NCI-H1105 treated with DMSO at 0.1 percent for 48 hours (cell line): Measurements from ENCODE around the gene USF2.

Experiments used
- DNase-seq: peaks from one replicate; lab custom pipeline; 2025; lab: John Stamatoyannopoulos, UW

USF2 gene

DNA sequence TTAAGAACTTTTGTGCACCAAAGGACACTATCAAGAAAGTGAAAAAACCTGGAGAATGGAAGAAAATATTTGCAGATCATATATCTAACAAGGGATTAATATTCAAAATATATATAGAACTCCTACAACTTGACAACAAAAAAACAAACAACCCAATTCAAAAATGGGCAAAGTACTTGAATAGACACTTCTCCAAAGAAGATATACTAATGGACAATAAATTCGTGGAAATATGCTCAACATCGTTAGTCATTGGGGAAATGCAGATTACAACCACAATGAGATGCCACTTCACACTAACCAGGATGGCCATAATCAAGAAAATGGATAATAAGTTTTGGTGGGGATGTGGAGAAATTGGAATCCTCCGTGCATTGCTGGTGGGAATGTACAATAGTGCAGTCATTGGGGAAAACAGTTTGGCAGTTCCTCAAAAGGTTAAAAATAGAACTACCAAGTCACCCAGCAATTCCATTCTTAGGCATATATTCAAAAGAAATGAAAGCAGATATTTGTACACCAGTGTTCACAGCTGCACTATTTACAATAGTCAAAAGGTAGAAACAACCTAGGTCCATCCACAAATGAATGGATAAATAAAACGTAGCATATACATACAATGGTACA, 22.2 kb upstream of the USF2 start:
- no peak for DNase-seq

DNA sequence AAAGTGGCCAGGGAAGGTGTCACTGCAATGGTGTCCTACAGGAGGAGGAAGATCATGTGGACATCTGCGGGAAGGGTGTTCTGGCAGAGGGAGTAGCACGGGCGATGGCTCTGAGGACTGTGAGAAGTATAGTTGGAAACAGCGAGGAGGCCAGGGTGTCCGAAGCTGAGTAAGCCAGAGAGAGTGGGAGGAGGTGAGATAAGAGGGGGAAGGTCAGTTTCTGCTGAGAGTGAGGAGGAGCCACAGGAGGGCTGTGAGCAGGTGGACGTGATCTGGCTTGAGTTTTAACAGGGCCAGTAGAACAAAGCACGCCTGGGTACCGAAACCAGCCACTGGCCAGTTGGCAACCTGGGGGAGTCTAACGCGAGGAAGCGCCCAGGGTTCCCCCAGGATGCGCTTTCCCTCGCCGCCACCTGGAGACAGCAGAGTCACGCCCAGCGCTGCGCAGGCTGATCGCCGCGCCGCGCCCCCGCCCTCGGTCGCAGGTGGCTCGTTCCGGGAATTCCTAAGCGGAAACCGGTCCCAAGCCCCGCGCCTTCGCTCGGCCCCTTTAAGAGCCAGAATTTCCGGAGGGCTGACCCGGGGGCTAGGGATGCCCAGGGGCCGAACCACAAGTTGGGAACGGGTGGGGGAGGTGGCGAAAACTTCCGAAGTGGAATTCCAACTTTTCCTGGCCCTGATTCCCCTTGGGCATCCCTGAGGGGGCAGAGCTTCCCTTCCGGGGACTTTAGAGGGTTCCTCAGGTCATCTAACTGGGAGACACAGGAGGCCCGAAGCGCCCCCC, 21.0 kb upstream of the USF2 start:
- DNase-seq: peak; percentile 84

DNA sequence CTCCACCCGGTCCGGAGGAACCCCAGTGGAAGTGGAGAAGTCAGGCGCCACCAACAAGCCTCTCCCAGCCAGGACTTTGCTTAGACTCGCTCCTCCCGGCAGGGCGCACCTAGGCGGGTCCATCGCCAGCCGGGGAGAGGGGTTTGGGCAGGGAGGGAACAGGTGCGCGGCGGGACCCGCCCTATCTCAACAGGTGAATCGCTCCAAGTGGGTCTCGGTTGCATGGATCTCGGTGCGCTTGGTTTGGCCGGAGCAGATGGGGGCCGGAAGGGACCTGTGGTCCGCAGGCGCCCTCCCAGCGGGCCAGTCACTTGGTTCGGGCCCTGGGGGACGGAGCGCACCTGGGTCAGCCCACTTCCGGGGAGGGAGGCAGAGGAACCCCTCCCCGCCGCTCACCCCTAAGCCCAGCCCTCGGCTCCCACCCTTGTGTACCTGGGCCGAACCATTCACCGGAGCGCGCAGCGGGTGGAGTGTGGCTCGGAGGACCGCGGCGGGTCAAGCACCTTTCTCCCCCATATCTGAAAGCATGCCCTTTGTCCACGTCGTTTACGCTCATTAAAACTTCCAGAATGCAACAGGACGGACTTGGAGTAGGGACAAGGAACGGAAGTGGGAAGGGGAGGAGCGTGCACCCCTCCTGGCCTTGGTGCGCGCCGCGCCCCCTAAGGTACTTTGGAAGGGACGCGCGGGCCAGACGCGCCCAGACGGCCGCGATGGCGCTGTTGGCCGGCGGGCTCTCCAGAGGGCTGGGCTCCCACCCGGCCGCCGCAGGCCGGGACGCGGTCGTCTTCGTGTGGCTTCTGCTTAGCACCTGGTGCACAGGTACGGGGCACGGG, 20.2 kb upstream of the USF2 start, which contains the start of gene LSR:
TSS of gene LSR (plus strand) at position 693 of the 836 bp plus-strand sequence. CDS start at position 714, 21 bp downstream.
- peak; percentile 92 for DNase-seq

DNA sequence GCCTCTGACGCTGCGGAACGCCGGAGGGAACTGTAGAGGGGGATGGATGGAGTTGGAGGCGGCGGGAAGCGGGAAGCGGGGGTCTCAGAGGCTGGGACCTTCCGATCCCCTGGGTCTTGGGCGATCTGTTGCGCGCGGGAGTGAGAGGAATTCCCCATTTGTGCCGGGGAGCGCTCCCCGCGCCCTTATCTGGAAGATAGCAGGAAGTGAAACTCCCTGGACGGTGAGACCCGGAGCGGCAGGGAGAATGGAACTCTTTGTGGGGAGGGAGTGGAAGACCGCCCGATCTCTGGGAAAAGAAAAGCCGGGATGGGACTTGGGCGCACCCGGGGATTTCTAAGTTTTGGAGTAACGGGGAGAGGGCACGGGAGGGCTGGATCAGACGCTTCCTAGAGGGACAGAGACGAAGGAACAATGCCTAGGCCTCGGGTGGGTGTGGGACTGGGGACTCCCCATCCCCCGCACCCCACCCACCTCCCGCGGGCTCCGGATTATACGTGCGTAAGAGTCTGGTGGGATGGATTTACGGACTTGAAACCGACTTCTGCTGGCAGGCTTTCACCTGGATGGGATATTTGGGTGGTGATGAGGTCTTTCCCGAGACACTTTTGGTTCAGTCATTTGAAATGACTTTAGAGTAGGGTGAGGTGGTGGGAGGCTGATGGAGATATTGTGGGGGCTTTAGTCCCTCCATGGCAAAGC, 19.5 kb upstream of the USF2 start:
- no peak for DNase-seq

DNA sequence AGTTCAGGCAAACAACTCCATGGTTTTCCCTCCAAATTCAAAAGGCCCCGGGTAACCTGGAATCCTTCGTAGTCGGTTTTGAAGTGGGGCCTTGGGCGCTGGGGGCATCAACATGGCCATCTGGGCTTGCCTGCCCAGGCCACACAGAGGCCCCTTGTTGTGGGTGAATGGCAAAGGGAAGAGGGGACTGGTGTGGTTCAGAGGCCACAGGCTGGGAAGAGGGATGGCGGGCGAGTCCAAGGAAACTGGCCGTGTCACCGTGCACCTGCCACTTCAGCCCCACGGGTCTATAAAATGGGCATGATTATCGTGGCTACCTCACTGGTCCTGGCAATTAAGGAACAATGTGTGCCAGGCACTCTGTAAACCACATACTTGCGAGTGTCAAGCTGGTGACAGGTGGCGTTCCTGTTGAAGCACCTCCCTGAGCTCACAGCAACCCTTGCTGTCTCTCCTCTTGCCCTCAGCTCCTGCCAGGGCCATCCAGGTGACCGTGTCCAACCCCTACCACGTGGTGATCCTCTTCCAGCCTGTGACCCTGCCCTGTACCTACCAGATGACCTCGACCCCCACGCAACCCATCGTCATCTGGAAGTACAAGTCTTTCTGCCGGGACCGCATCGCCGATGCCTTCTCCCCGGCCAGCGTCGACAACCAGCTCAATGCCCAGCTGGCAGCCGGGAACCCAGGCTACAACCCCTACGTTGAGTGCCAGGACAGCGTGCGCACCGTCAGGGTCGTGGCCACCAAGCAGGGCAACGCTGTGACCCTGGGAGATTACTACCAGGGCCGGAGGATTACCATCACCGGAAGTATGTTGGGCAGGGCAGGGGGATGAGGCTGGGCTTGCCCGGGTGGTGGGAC, 18.7 kb upstream of the USF2 start:
- DNase-seq: no peak

DNA sequence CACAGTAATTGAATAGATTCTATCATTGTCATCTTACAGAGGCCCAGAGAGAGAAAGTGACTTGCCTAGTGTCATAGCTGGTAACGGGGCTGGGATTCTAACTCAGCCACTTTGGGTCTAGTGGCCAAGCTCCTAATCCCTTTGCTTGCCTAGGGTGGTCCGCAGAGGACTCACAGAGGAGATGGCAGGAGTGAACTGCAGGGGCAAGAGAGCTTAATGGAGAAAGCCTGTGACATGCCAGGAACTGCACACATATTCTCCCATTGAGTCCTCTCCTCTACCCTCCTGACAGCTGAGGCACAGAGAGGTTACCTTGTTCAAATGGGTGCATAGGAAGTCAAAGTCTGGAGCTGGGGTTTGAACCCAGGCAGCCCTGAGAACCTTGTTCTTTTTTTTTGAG, 17.3 kb upstream of the USF2 start:
- no peak for DNase-seq

DNA sequence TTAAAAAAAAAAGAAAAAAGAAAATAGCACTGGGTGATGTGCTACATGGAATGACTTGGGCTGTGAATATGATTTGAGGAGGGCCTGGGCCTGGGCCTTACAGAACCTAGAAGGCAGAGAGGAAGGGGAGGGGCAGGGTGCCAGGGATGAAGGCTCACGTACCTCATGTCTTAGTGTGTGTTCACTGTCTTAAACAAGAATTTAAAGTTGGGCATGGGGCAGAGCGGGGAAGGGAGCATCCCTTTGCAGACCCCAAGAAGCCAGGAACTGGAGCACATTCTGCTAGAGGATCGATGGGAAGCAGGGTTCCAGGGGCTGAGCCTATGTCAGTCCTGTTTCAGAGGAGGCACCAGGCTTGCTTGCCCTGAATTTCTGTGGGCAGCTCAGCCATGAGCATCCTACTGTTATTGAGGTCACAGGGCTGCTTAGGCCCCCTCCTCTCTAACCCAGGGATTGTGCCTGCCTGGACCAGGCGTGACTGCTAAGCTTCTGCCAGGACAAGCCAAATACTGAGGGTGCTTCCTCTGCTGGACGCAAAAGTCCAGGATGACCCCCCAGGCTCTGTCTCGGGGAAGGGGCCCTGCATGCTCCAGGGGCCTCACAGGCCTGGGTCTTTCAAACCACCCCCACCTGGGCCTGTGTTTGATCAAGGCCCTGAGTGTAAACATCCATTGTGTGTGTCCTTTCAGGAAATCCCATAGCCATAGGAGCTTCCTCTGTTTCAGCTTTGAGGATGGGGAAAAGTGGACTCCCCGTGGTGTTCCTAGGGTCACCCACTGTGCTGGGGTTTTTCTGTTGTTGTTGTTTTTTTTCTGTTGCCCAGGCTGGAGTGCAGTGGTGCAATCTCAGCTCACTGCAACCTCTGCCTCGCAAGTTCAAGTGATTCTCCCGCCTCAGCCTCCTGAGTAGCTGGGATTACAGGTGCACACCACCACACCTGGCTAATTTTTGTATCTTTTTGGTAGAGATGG, 15.2 kb upstream of the USF2 start:
- no peak for DNase-seq

DNA sequence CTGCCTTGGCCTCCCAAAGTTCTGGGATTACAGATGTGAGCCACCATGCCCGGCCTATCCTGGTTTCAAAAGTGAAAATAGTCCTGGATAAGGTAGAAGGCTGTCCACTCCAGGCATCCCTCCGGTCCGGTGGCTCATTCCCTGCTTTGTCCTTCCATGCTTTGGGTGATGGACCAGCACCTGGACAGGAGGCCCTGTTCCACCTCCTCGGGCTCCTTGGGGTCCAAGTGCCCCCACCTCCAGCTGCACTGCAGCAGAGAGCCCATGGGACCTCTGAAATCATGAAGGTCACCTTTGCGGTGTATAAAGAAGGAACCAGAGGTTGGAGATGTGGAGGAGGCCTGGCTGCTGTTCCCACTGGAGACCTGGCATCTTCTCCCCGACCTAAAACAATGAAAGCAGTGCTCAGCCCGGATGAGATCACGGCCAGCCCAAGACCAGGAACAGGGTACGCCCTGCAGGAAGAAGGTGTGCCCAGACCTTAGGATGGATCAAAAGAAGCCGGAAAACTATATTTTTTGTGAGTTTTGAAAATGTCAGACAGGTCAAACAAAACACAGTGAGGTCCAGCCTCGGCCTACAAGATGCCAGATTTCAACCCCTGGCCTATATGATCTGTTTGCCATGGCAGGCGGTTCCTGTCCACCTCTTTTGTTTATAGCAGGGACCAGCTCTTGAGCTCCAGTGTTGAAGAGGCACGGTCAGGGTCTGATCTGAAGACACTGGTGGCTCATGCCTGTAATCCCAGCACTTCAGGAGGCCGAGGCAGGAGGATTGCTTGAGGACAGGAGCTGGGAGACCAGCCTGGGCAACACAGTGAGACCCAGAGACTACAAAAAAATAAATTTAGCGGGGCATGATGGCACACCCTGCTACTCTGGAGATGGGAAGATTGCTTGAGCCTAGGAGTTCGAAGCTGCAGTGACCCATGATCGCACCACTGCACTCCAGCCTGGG, 14.1 kb upstream of the USF2 start:
- no peak for DNase-seq

DNA sequence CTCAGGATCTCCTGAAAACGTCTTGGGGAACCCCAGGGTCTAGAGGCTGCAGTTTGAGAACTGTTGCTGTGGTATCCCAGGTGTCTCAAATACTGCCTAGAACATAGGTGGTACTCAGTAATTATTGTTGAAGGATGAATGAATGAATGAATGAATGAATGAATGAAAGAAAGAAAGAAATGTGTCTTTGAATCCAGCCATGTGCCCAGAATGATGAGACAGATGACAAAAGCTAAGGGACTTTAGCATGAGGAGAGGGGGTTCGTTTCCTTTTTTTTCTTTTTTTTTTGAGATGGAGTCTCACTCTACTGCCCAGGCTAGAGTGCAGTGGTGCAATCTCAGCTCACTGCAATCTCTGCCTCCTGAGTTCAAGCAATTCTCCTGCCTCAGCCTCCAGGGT, 12.2 kb upstream of the USF2 start:
- no peak for DNase-seq

DNA sequence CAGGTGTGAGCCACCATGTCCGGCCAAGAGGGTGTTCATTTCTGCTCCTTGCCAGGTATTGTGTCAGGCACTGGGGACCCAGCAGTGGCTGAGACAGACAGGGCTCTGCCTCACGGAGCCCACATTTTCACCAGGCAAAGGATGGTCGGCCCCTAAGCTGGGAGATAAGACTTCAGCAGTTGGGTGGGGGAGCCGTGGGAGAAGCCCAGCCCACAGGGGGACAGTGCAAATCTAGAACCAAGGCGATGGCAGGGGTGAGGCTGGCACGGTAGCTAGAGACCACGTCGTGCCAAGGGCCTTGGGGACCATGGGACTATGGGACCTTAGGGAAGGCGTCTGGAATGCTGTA, 11.7 kb upstream of the USF2 start:
- no peak for DNase-seq

DNA sequence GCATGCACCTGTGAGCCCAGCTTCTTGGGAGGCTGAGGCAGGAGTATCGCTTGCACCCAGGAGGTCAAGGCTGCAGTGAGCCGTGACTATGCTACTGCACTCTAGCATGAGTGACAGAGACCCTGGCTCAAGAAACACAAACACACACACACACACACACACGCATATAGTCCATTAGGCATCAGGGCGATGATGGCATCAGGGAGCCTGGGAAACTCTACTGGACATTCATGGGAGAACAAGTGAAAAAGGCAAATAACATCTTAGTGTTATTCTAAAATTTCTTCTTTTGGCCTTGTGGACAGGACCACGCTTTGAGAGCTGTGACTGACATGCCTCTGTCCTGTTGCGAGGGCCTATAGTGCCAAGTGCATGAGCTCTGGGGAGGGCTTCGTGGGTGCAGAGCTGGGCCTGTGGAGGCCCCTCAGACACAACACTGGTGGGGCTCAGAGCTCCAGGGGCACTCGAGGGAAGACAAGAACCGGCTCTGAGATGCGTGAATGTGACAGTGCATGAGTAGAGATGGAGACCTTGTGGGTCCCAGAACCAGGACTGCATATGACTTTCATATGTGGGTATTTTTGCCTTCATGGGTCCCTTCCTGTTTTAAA, 8.0 kb upstream of the USF2 start:
- DNase-seq: no peak

DNA sequence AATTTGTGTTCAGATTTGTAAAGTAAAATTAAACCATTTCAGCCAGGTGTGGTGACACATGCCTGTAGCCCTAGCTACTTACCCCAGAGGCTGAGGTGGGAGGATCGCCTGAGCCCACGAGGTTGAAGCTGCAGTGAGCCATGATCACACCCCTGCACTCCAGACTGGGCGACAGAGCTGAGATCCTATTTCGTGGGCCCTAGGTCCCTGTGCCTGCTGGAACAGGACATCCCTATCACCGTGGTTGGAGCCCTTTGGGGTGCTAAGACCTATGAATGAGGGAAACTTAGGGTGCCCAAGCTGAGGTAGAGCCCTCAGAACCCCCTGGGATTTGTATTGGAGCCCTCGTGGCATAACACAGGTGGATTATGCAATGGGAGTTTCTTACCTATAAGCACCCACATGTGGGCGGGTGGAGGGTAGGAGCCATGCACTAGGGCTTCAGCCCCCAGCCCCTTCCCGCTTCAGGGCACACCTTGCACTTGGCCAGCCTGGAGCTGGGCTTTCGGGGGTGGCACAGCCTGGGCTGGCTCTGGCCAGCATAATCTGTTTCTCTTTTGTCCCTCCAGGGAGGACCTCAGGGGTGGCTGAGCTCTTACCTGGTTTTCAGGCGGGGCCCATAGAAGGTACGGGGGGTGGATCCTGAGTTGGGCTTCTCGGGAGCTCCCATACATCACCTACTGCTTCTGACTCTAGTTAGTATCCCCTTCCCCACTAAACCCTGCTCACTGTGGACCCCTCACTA, 7.2 kb upstream of the USF2 start:
- no peak for DNase-seq

DNA sequence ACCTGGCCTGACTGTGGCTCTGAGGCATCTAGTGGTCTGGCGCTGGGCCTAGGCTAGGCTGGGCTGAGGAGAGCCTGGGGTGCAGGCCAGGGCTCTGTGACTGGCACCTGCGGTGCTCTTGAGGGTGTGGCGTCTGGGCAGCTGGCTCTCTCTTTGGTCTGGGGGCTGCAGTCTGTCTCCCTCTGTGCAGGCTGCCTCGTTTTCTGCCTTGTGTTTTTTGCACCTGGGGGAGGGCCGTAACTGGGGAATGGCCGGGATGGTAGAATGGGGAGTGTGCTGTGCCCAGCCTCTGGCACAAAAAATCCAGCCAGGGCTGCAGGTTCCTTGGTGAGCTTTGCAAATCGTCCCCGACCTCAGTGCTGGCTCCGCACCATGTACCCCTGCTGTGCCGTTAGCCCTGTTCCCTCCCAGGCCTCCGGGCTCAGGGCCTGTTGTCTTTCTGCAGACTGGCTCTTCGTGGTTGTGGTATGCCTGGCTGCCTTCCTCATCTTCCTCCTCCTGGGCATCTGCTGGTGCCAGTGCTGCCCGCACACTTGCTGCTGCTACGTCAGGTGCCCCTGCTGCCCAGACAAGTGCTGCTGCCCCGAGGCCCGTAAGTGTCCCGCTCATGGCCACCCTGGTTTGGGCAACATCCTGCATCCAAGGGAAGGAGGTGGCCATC, 6.5 kb upstream of the USF2 start:
- DNase-seq: no peak

DNA sequence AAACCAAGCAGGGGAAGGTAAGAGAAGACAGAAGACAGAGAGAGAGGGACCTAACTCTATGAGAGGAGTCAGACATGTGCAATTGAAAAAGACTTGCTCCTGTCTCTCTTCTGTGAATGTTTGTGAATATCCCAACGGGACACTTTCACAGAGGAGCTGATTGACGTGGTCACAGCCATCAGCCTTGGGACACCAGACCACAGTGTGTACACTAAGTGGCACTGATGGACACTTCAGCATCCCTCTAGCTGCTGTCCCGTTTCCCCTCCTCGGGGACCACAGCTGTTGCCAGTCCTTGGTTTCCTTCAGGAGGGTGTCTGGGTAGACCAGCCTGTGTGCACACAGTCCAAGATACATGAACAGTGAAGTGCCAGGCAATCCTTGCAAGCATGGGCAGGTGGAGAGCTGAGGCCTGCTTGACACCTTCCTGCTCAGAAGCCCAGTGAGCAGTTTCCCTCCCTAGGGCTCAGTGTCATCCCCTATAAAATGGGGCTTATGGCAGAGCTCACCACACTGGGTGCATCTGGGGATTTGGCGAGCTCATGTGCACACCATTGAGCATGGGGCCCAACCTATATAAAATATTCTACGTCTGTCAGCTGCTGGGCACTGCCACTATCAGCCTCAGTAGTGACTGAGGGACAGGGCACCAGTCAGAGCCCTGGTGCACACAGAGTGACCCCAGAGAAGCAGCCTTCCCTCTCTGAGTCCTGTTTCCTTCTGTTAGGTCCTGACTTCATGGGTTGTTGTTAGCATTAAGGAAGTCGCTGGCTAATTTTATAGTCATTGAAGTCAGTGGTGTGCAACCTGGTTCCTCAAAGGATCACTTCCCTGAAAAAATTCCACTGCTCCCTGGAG, 4.3 kb upstream of the USF2 start:
- peak; percentile 4 for DNase-seq

DNA sequence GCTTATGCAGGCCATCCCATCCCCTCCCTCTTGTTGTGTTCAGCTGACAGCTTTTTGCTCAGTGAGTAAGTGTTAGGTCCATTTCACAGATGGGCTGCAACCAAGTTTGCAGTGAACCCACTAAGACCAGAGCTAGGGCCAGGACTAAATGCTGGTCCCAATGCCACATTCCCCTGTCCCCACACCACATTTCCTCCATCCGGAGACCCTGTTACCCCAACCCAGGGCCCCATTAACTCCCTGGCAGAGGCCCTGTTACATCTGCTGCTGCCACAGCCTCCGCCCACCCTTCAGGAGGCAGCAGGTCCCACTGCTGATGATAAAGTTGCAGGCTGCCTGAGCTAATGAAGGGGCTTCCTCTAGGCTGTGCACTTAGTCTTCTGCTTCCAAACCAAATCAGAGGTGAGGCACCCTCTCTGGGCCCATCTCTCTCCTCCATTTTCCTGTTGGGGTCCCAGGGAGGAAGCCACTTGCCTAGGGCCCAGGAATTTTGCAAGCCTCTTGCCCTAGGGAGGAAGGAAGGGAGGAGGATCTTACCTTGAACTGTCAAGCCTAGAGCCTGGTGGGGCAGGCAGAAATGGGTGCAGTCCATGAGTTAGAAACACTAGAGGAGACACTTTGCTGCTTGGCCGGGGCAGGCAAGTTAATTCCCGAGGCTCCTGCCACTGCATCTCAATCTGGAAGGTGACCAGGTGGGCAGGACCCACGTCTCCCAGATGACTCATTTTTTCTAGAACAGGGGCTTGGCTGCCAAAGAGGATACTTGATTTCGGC, 3.4 kb upstream of the USF2 start:
- peak; percentile 5 for DNase-seq
